GM21529 (cell line): ENCODE results near the gene SNAP47.

ENCODE experiments used
- ATAC-seq: cut with Tn5 transposase; IDR thresholded peaks from one replicate; pipeline ENCODE4 v1.9.1; 2021; ENCODE audit not compliant: unreplicated experiment

Gene SNAP47

GRCh38 chr1:227748496-227749182 is 13.4 kb downstream of the SNAP47 start:
- no peak for ATAC-seq

GRCh38 chr1:227749225-227749624 is 14.0 kb downstream of the SNAP47 start:
- no peak for ATAC-seq

- ATAC-seq: no peak
Observed at GRCh38 chr1:227749916-227750710, 14.9 kb downstream of the SNAP47 start.

GRCh38 chr1:227753999-227754711 is 18.9 kb downstream of the SNAP47 start:
- ATAC-seq: no peak

DNA sequence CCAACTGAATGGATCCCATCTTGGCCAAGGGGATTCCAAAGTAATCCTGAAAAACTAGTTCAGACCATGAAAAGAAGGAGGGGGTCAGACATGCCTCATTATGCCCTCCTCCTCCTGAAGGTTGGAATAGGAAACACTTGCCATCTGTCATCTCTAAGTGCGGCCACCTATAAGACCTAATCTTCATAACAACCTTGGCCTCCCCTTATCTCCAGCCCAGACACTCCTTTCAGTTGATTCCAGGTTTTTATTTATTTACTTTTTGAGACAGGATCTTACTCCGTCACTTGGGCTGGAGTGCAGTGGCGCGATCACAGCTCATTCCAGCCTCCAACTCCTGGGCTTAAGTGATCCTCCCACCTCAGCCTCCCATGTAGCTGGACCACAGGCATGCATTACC is 19.7 kb downstream of the SNAP47 start:
- no peak for ATAC-seq

GRCh38 chr1:227756172-227756959 is 21.1 kb downstream of the SNAP47 start:
- ATAC-seq: no peak

DNA sequence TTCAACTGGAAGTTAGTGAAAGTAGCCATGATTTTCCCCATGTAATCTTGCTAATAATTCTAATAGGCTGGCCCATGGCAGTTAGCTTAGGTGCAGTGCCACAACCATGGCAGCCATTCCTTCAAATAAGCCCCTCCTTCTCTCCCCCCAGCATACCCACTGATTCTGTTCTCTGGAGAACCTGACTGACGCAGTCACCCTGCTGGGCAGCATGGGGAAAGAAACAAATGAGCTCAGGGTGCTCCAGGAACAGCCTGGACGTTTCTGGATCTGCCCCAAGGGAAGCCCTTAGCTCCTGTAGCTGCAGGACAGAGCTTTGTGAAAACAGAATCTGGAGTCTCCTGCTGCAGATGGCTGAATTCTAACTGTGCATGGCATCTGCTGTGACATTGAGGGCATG is 22.5 kb downstream of the SNAP47 start:
- ATAC-seq: no peak

DNA sequence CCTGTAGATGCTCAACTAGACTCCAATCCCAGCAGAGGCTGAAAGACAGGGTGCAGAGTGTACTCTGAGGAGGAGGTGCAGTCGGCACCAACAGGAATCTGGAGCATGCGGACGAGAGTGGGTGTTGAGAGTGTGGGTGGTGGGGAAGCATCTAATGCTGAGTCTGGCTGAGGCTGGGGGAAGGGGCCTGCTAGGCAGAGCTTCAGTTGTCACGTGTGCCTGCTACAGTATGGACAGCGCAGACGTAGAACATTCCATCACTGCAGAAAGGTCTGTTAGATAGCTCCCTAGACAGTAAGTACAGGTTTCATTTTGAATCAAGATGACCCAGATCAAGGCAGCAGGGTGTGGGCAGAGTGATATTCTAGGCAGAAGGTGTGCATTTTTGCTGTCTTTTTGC is 23.1 kb downstream of the SNAP47 start:
- peak; percentile 65 for ATAC-seq

DNA sequence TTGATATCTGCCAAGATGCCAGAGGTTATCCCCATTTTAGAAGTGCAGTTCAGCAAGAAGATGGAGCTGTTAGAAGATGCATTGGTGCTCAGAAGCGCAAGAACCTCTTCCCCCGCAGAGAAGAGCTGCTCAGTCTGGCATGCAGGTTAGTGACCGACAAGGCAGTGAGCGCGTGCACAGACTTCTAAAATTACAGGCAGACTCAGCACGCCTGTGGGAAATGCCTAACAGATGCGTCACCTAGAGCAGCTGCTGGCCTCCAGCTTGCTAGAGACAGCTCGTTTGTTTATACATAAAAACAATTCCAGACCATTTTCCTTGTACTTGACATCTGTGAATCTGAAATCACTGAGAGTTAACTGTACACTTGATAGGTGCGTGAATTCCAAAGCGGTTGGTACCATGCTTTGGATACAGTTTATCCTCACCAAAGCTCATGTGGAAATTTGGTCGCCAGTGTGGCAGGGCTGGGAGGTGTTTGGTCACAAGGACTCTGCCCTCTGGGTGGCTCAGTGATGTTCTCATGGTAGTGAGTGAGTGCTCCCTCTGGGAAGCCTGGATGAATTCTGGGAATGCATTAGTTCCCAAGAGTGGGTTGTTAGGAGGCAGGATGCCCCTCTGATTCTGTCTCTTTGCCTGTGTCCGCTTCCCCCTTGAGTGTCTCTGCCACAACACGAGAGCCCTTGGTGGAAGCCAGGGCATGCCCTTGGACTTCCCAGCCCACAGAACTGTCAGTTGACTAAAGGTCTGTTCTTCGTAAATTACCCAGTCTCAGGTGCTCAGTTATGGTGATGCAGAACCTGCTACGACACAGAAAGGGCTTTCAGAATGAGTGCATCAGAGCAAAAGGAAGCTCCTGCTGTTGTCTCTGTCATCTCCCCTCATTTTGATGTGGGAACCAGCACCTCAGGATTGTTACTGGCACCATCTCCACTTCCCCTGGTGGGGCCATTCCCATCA is 24.4 kb downstream of the SNAP47 start:
- ATAC-seq: no peak

DNA sequence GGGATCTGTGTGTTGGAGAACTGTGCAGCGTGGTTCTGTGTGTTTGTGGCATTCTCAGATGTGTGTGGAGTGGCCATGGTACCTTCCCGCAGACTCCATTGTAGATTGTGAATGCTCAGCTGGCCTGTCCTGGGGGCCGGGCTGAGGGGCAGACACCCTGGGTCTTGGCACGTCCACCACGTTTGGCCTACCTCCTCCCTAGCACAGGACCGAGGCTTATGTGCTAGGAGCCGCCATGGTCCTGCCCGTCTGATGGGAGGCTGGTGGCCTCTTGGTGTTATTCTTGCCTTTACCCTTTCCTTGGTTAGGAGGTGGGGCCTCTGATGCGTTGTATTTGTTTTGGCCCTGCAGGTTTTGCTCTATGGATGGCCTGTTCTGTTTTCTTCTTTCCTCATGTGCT is 25.1 kb downstream of the SNAP47 start:
- no peak for ATAC-seq

- ATAC-seq: no peak
Observed at GRCh38 chr1:227761621-227762230, 26.5 kb downstream of the SNAP47 start.

- peak; percentile 67 for ATAC-seq
Observed at GRCh38 chr1:227762231-227762911, 27.1 kb downstream of the SNAP47 start.

DNA sequence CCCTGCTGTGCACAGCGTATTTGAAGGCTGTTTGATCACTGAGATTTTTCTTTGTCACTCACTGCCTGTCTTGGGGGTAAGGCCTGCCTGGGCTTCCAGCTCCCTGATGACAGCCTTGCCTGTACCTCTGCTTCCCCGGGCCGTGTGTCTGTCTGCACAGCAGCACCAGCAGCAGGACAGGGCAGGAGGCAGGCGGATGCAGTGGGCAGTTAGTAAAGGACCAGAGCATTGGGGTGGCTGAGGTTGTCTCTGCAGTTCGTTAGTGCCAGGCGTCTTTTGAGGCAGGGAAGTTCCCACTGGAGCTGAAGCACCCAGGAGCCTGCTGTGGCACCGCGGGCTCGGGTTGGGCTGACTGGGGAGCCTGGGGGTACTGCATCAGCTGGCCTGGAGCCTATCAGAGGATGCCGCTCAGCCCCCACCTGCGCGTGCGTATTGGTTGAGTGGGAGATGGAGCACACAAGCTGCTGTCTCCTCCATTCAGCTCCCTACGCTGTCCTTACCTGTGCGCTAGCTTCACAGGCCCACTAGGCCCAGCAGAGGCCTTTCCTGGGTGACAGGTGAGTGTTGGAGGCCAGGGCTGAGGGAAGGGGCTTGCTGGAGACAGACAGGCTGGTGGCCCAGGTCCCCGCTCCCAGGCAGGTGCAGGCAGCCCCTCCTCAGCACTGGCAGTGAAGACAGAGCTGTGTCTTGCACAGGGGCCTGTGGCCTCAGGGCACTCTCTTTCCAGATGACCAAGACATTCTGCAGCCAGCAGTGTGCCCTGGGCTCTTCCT is 28.2 kb downstream of the SNAP47 start:
- ATAC-seq: no peak

GRCh38 chr1:227764019-227764391 is 28.8 kb downstream of the SNAP47 start:
- no peak for ATAC-seq

- no peak for ATAC-seq
Observed at GRCh38 chr1:227765261-227766014, 30.2 kb downstream of the SNAP47 start.

GRCh38 chr1:227766015-227766634 is 30.9 kb downstream of the SNAP47 start:
- no peak for ATAC-seq

DNA sequence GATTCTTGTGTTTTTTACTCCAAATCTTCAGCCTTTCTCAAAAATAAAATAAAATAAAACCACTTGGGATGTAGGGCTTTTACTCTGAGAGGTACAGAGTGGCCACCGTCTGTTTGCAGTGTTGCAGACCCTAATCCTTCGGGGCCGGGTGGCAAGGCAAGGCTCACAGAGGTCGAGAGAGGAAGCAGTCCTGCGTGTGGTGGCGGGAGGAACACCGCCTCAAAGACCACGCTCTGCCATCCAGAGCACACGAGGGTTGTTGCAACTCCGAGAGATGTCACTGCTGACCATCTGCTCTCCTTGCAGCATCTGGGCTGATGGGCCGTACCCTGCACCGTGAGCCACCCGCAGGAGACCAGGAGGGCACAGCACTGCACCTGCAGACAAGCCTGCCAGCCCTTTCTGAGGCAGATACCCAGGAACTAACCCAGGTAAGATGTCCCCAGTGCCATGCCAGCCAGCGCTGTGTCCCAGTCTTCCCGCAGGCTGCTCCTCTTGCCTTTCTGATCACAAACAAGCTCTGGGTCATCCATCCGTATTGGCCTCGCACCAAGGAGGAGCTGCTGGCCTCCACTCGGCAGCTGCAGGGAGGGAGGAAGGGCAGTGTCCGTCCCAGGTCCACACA is 31.5 kb downstream of the SNAP47 start:
- ATAC-seq: no peak
